GM18519 (cell line): ENCODE measurements around the gene FTL.
A peak's percentile ranks its signal among the peaks of the same experiment; 100 is the strongest.

Experiments used
- ATAC-seq: cut with Tn5 transposase; IDR thresholded peaks from one replicate; pipeline ENCODE4 v1.9.1; 2021; ENCODE audit warnings: mild to moderate bottlenecking, moderate library complexity; ENCODE audit not compliant: unreplicated experiment, low FRiP score

FTL gene

GRCh38 chr19:48945415-48945814, 19.7 kb upstream of the FTL start:
- ATAC-seq, result no peak

GRCh38 chr19:48945817-48946216, 19.3 kb upstream of the FTL start:
- ATAC-seq, result no peak

GRCh38 chr19:48946463-48947257, 18.4 kb upstream of the FTL start:
- ATAC-seq, result no peak

- no peak for ATAC-seq
These were observed 17.9 kb upstream of the FTL start for GRCh38 chr19:48947258-48947542.

GRCh38 chr19:48950159-48950558, 14.9 kb upstream of the FTL start:
- no peak for ATAC-seq

GRCh38 chr19:48950830-48951519, 14.1 kb upstream of the FTL start:
- ATAC-seq, result no peak

GRCh38 chr19:48953141-48953540, 12.0 kb upstream of the FTL start:
- ATAC-seq, result no peak

- no peak for ATAC-seq
These were observed 11.0 kb upstream of the FTL start for GRCh38 chr19:48953990-48954594.

- ATAC-seq, result peak; percentile 66
These were observed 10.4 kb upstream of the FTL start, which contains the start of gene BAX for GRCh38 chr19:48954595-48955307. TSS of gene BAX (plus strand) at chr19:48954875. CDS start at chr19:48954929, 54 bp downstream.

- ATAC-seq, result no peak
These were observed 9.7 kb upstream of the FTL start for GRCh38 chr19:48955308-48955958.

GRCh38 chr19:48958006-48958405, 7.1 kb upstream of the FTL start:
- no peak for ATAC-seq

GRCh38 chr19:48959341-48960239, 5.5 kb upstream of the FTL start:
- ATAC-seq, result no peak

- no peak for ATAC-seq
These were observed 4.0 kb upstream of the FTL start for GRCh38 chr19:48961051-48961649.

GRCh38 chr19:48961673-48962028, 3.5 kb upstream of the FTL start:
- no peak for ATAC-seq

- no peak for ATAC-seq
These were observed 2.9 kb upstream of the FTL start for GRCh38 chr19:48962029-48962848.

- no peak for ATAC-seq
These were observed 2.3 kb upstream of the FTL start for GRCh38 chr19:48962849-48963165.

GRCh38 chr19:48963371-48964204, 1.5 kb upstream of the FTL start:
- ATAC-seq, result no peak
